NCI-H2196 (cell line): ENCODE data around the gene RYR2.
"Not testable (repeated sequence)": the region's sequence is repeated elsewhere in the genome, so short reads cannot be mapped to it uniquely, and the experiment has no call there.

ENCODE experiments used
- DNase-seq: peaks from one replicate; lab custom pipeline; 2025; ENCODE audit not compliant: unreplicated experiment; lab: John Stamatoyannopoulos, UW

Gene RYR2

GRCh38 chr1:237071641-237072420 is 29.8 kb downstream of the RYR2 start:
- no peak for DNase-seq

- no peak for DNase-seq
Measured at GRCh38 chr1:237074371-237075117, 32.6 kb downstream of the RYR2 start.

- DNase-seq: no peak
Measured at GRCh38 chr1:237084341-237085077, 42.5 kb downstream of the RYR2 start.

GRCh38 chr1:237091691-237092090 is 49.7 kb downstream of the RYR2 start:
- DNase-seq: no peak

- no peak for DNase-seq
Measured at GRCh38 chr1:237093691-237094090, 51.7 kb downstream of the RYR2 start.

GRCh38 chr1:237098541-237098940 is 56.6 kb downstream of the RYR2 start:
- DNase-seq: no peak

GRCh38 chr1:237103021-237103420 is 61.0 kb downstream of the RYR2 start:
- no peak for DNase-seq

GRCh38 chr1:237104096-237104495 is 62.1 kb downstream of the RYR2 start:
- DNase-seq: no peak

- no peak for DNase-seq
Measured at GRCh38 chr1:237105826-237106225, 63.8 kb downstream of the RYR2 start.

GRCh38 chr1:237108297-237109040 is 66.5 kb downstream of the RYR2 start:
- DNase-seq: no peak

GRCh38 chr1:237111807-237112206 is 69.8 kb downstream of the RYR2 start:
- no peak for DNase-seq

GRCh38 chr1:237112663-237113062 is 70.7 kb downstream of the RYR2 start:
- DNase-seq: no peak

- no peak for DNase-seq
Measured at GRCh38 chr1:237115035-237115434, 73.1 kb downstream of the RYR2 start.

GRCh38 chr1:237119091-237119490 is 77.1 kb downstream of the RYR2 start:
- no peak for DNase-seq

- DNase-seq: no peak
Measured at GRCh38 chr1:237120683-237121082, 78.7 kb downstream of the RYR2 start.

GRCh38 chr1:237124856-237125462 is 83.0 kb downstream of the RYR2 start:
- peak; percentile 1 for DNase-seq

GRCh38 chr1:237126180-237126579 is 84.2 kb downstream of the RYR2 start:
- no peak for DNase-seq

GRCh38 chr1:237127301-237127700 is 85.3 kb downstream of the RYR2 start:
- not testable (repeated sequence) for DNase-seq

- DNase-seq: no peak
Measured at GRCh38 chr1:237133921-237134320, 91.9 kb downstream of the RYR2 start.

GRCh38 chr1:237134929-237135328 is 92.9 kb downstream of the RYR2 start:
- DNase-seq: no peak

GRCh38 chr1:237138551-237138950 is 96.6 kb downstream of the RYR2 start:
- DNase-seq: no peak
